HL-60 (cell line): ENCODE data around the gene LCE3C.
"Not testable (repeated sequence)": the region's sequence is repeated elsewhere in the genome, so short reads cannot be mapped to it uniquely, and the experiment has no call there.

Experiments used
- DNase-seq, 2 experiments: peaks; one replicate each; pipeline ENCODE4 v3.0.0-alpha.2; 2010 to 2020; ENCODE audit warnings: low read depth in 1 of 2, low spot score in 1 of 2
- H3K27ac ChIP-seq: fragments of 250-450 bp; sonication (Bioruptor Pico); replicated peaks from 2 replicates; pipeline ENCODE4 v1.5.1; 2020; ENCODE audit warnings: mild to moderate bottlenecking, moderate library complexity
- H3K27me3 ChIP-seq: fragments of 250-450 bp; sonication (Bioruptor Pico); 2 replicates; pipeline ENCODE4 v1.5.1; 2021; ENCODE audit warnings: mild to moderate bottlenecking, moderate library complexity; ENCODE audit not compliant: insufficient read depth, poor library complexity, severe bottlenecking
- H3K4me3 ChIP-seq: replicated peaks from 2 replicates; pipeline ENCODE4 v1.5.1; 2011; ENCODE audit warnings: mild to moderate bottlenecking, control low read depth, low read length; ENCODE audit not compliant: insufficient read depth
- CTCF ChIP-seq: IDR thresholded peaks from one replicate; pipeline ENCODE4 v1.5.1; 2011; ENCODE audit warnings: low read length, control low read depth, inconsistent platforms; ENCODE audit not compliant: insufficient read depth
- GABPA ChIP-seq: IDR thresholded peaks from 2 replicates; pipeline ENCODE4 v1.6.1; 2012; ENCODE audit warnings: low read depth
- POLR2AphosphoS5 ChIP-seq: IDR thresholded peaks from 2 replicates; pipeline ENCODE4 v1.6.1; 2012; ENCODE audit warnings: low read depth
- SPI1 ChIP-seq: IDR thresholded peaks from 2 replicates; pipeline ENCODE4 v1.6.1; 2012; ENCODE audit warnings: low read depth, mild to moderate bottlenecking, borderline replicate concordance
- TF ChIP-seq, protein P1 (sequence below): IDR thresholded peaks from 2 replicates; pipeline ENCODE4 v1.6.1; 2012; ENCODE audit warnings: low read depth; ENCODE audit not compliant: insufficient replicate concordance

The LCE3C gene

DNA sequence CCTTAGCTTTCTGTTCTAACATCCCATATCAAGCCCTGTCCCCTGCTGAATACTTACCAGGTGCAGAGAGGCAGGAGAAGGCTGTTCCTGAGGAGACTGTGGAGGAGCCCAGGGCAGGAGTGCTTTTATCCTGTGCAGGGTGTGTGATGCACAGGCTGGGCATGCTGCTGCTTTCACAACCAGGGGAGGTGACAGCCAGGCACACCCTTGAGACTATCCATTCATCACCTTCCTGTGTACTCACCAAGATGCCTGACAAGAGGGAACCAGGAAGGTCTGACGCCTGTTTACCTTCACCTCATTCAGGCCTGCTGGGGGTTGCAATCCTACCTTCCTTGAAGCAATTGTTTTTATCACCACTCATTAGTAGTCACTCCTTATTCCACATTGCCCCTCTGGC, 33.4 kb upstream of the LCE3C start, which contains the start of gene LCE3E:
Gene LCE3E (minus strand): TSS at position 100 of the 400 bp plus-strand sequence. CDS start 572 bp downstream, outside the sequence.
- no peak for TF ChIP-seq SPI1
- TF ChIP-seq GABPA, result no peak
- no peak for TF ChIP-seq POLR2AphosphoS5
- TF ChIP-seq, protein P1, sequence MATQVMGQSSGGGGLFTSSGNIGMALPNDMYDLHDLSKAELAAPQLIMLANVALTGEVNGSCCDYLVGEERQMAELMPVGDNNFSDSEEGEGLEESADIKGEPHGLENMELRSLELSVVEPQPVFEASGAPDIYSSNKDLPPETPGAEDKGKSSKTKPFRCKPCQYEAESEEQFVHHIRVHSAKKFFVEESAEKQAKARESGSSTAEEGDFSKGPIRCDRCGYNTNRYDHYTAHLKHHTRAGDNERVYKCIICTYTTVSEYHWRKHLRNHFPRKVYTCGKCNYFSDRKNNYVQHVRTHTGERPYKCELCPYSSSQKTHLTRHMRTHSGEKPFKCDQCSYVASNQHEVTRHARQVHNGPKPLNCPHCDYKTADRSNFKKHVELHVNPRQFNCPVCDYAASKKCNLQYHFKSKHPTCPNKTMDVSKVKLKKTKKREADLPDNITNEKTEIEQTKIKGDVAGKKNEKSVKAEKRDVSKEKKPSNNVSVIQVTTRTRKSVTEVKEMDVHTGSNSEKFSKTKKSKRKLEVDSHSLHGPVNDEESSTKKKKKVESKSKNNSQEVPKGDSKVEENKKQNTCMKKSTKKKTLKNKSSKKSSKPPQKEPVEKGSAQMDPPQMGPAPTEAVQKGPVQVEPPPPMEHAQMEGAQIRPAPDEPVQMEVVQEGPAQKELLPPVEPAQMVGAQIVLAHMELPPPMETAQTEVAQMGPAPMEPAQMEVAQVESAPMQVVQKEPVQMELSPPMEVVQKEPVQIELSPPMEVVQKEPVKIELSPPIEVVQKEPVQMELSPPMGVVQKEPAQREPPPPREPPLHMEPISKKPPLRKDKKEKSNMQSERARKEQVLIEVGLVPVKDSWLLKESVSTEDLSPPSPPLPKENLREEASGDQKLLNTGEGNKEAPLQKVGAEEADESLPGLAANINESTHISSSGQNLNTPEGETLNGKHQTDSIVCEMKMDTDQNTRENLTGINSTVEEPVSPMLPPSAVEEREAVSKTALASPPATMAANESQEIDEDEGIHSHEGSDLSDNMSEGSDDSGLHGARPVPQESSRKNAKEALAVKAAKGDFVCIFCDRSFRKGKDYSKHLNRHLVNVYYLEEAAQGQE, result no peak
- TF ChIP-seq CTCF, result no peak
- Histone ChIP-seq H3K27ac (no peak within 1 kb of the TSS), H3K4me3 (no peak within 1 kb of the TSS), H3K27me3 (no peaks in the 10 kb centered on the region)
- DNase-seq, result no peak

GRCh38 chr1:152577168-152577567, 22.9 kb upstream of the LCE3C start:
- DNase-seq, result no peak
- H3K4me3 ChIP-seq, result no peak overlapping the region
- TF ChIP-seq POLR2AphosphoS5 (no peak), SPI1 (no peak), GABPA (no peak)

GRCh38 chr1:152579526-152579925, 20.5 kb upstream of the LCE3C start:
- not testable (repeated sequence) for H3K4me3 ChIP-seq, DNase-seq, H3K27me3 ChIP-seq

More at GRCh38 chr1:152577168-152577567, 22.9 kb upstream of the LCE3C start:
- Histone ChIP-seq H3K27ac (no peak overlapping the region), H3K27me3 (no peaks in the 10 kb centered on the region)

GRCh38 chr1:152580433-152580832, 19.6 kb upstream of the LCE3C start, which contains the start of gene LCE3D:
Gene LCE3D (minus strand): TSS chr1:152580516. CDS start chr1:152579936, 580 bp downstream.
- Histone ChIP-seq H3K4me3 (no peak within 1 kb of the TSS), H3K27me3 (no peaks in the 10 kb centered on the region), H3K27ac (no peak within 1 kb of the TSS)
- TF ChIP-seq, protein P1, result no peak
- TF ChIP-seq CTCF, result no peak
- no peak for DNase-seq

More at GRCh38 chr1:152579526-152579925, 20.5 kb upstream of the LCE3C start:
- not testable (repeated sequence) for H3K27ac ChIP-seq

DNA sequence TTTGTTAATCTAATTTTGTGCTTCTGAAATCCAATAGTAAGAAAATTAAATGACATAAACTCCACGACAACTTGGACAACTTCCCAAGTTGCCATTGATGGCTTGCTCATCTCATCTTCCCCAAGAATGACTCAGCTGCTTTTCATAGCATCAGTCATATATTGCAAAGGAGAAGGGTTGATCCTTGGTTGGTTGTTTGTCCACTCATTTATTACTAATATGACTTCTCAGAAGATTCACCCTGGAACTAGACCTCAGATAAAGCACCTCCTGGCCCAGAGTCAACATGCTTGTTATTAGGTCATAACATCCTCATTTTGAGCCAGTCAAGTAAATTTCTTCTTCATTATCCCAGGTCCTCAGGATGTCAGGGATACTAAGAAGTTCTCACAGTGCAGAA, 17.4 kb upstream of the LCE3C start:
- Histone ChIP-seq H3K27me3 (no peaks in the 10 kb centered on the region), H3K27ac (no peak overlapping the region), H3K4me3 (no peak overlapping the region)
- no peak for TF ChIP-seq GABPA
- no peak for DNase-seq
